NCI-H226 (cell line): ENCODE data around the gene B3GALT6.

Experiments
- DNase-seq: peaks from one replicate; pipeline ENCODE4 v3.0.0-alpha.2; 2015

The B3GALT6 gene

GRCh38 chr1:1234180-1234808 lies 2.3 kb downstream of the B3GALT6 start:
- no peak for DNase-seq

GRCh38 chr1:1235016-1235744 lies 3.1 kb downstream of the B3GALT6 start:
- no peak for DNase-seq

- DNase-seq: no peak
Observed at GRCh38 chr1:1236176-1236763, 4.2 kb downstream of the B3GALT6 start.

GRCh38 chr1:1236945-1237873 lies 5.2 kb downstream of the B3GALT6 start:
- no peak for DNase-seq

GRCh38 chr1:1237874-1238701 lies 6.1 kb downstream of the B3GALT6 start:
- no peak for DNase-seq

GRCh38 chr1:1238702-1239178 lies 6.7 kb downstream of the B3GALT6 start:
- DNase-seq: no peak

GRCh38 chr1:1239227-1239613 lies 7.2 kb downstream of the B3GALT6 start:
- DNase-seq: no peak

GRCh38 chr1:1239614-1240347 lies 7.7 kb downstream of the B3GALT6 start:
- no peak for DNase-seq

GRCh38 chr1:1240348-1240732 lies 8.3 kb downstream of the B3GALT6 start:
- DNase-seq: no peak

- DNase-seq: peak; percentile 24
Observed at GRCh38 chr1:1240822-1241587, 9.0 kb downstream of the B3GALT6 start.

GRCh38 chr1:1241588-1242219 lies 9.7 kb downstream of the B3GALT6 start:
- DNase-seq: no peak

GRCh38 chr1:1242461-1243265 lies 10.6 kb downstream of the B3GALT6 start:
- DNase-seq: no peak

- DNase-seq: no peak
Observed at GRCh38 chr1:1243266-1243660, 11.2 kb downstream of the B3GALT6 start.

GRCh38 chr1:1243807-1244191 lies 11.8 kb downstream of the B3GALT6 start:
- no peak for DNase-seq

GRCh38 chr1:1244192-1244811 lies 12.3 kb downstream of the B3GALT6 start:
- no peak for DNase-seq

- no peak for DNase-seq
Observed at GRCh38 chr1:1245178-1245816, 13.3 kb downstream of the B3GALT6 start.

GRCh38 chr1:1245817-1246576 lies 14.0 kb downstream of the B3GALT6 start:
- DNase-seq: no peak
